Hindlimb muscle (tissue), 1 donor: ENCODE results near the gene SOX6. TPM values are rescaled to one million over a fixed set of nuclear protein-coding genes. Genes with fewer than 3 reads are reported as not detected.
"Not testable (repeated sequence)": the region's sequence is repeated elsewhere in the genome, so short reads cannot be mapped to it uniquely, and the experiment has no call there.

Experiments used
- DNase-seq: peaks from one replicate; pipeline ENCODE4 v3.0.0-alpha.2; 2013
- polyA plus RNA-seq: library from polyadenylated mRNA; unstranded; fragments of 120-200 nt; gene quantifications from one replicate; pipeline ENCODE4 v1.2.1, GENCODE V29; 2013; ENCODE audit not compliant: insufficient read length

Gene SOX6
- polyA plus RNA-seq, 1 donor, result 30.0 TPM

- DNase-seq, result no peak
These were observed 429.0 kb downstream of the SOX6 start for GRCh38 chr11:15927196-15927863.

DNA sequence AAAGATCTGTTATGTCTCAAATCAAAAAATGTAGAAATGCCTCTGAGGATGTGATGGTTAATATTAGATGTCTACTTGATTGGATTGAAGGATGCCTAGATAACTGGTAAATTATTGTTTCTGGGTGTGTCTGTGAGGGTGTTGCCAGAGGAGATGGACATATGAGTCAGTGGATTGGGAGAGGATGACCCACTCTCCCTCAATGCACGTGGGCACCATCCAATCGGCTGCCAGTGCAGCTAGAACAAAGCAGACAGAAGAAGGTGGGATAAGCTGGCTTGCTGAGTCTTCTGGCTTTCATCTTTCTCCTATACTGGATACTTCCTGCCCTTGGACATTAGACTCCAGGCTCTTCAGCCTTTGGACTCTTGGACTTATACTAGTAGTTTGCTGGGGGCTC is 430.3 kb downstream of the SOX6 start:
- no peak for DNase-seq

GRCh38 chr11:15923183-15923582 is 433.2 kb downstream of the SOX6 start:
- DNase-seq, result no peak

GRCh38 chr11:15922745-15923144 is 433.6 kb downstream of the SOX6 start:
- not testable (repeated sequence) for DNase-seq

GRCh38 chr11:15920856-15921629 is 435.3 kb downstream of the SOX6 start:
- DNase-seq, result no peak

DNA sequence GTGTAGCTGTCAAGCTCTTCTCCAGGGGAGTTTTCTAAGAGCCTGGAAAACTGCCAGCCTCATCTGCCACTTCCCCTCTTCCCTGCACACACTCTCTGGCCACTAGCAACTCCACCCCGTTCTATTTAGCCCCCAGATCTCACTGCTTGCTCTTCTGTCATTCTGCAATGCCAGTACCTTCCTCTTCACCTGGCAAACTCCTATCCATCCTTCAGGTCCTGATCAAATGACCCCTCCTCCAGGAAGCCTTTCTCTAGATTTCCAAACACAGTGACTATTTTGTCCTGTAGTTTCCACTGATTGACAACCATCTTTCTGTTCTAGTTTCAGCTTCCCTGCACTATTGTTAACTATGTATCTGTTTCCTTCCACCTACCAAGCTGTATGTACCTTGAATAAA is 437.7 kb downstream of the SOX6 start:
- DNase-seq, result no peak

- DNase-seq, result no peak
These were observed 438.1 kb downstream of the SOX6 start for GRCh38 chr11:15918212-15918611.
